Immature natural killer cell (primary cell): ENCODE measurements around the gene RNF217. TPM values are rescaled to one million over a fixed set of nuclear protein-coding genes. Genes with fewer than 3 reads are reported as not detected.
"Not testable (repeated sequence)": the region's sequence is repeated elsewhere in the genome, so short reads cannot be mapped to it uniquely, and the experiment has no call there.

ENCODE experiments used
- DNase-seq, 3 donors: peaks; one replicate each; pipeline ENCODE4 v3.0.0; 2022; ENCODE audit warnings: mixed read lengths in 1 of 3
- H3K27ac Mint-ChIP-seq, 6 donors: one replicate each; pipeline ENCODE4 v1.8.0; 2020; ENCODE audit warnings: mixed read lengths in 6 of 6, mild to moderate bottlenecking in 5 of 6, inconsistent platforms in 4 of 6, moderate library complexity in 3 of 6
- H3K27me3 Mint-ChIP-seq, 3 donors: one replicate each; pipeline ENCODE4 v1.8.0; 2020 to 2021; ENCODE audit warnings: low read depth in 3 of 3, mild to moderate bottlenecking in 3 of 3, mixed read lengths in 3 of 3, moderate library complexity in 3 of 3, inconsistent platforms in 1 of 3
- H3K36me3 Mint-ChIP-seq, 3 donors: one replicate each; pipeline ENCODE4 v1.8.0; 2020; ENCODE audit warnings: mixed read lengths in 3 of 3, inconsistent platforms in 2 of 3, mild to moderate bottlenecking in 2 of 3
- H3K4me1 Mint-ChIP-seq, 2 donors: one replicate each; pipeline ENCODE4 v1.8.0; 2020; ENCODE audit warnings: inconsistent platforms in 2 of 2, mild to moderate bottlenecking in 2 of 2, mixed read lengths in 2 of 2, moderate library complexity in 1 of 2
- H3K4me3 Mint-ChIP-seq, 5 donors: one replicate each; pipeline ENCODE4 v1.8.0; 2020; ENCODE audit warnings: mild to moderate bottlenecking in 5 of 5, mixed read lengths in 5 of 5, inconsistent platforms in 3 of 5, moderate library complexity in 3 of 5
- H3K9me3 Mint-ChIP-seq, 6 donors: one replicate each; pipeline ENCODE4 v1.8.0; 2020; ENCODE audit warnings: mild to moderate bottlenecking in 6 of 6, mixed read lengths in 6 of 6, inconsistent platforms in 4 of 6, moderate library complexity in 3 of 6
- polyA plus RNA-seq, 3 donors: library from polyadenylated mRNA; unstranded; fragments of 300-500 nt; fragmentation: Illumina TruSeq; gene quantifications; one replicate each; pipeline ENCODE4 v1.2.3, GENCODE V29; 2021

Gene RNF217
- polyA plus RNA-seq, 3 donors from 2014 or later = 0.21 to 1.8 (median 0.25) TPM

DNA sequence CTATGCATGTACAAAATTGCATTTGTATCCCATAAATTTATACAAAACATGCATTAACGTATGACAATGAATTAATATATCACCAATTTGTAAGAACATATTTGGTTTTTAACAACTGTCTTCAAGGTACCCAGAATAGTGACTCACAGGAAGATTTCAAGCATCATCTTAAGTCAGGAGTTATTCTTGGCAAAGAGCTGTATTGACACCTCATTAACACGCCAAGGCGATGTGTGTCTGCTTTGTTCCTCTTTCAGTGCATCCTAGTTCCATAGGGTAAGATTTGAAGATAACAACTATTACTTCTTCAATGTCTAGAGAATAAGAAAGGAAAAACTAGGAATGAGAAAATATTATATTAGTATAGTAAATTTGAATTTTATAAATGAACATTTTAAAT is 155.6 kb downstream of the RNF217 start:
- Mint-ChIP-seq H3K9me3 (peaks cover 0 to 2% (median 0%) of the 10 kb centered on the region in 6 donors), H3K4me1 (no peaks in the 10 kb centered on the region), H3K27me3 (peaks cover 0 to 3% (median 2%) of the 10 kb centered on the region in 3 donors), H3K36me3 (no peaks in the 10 kb centered on the region), H3K27ac (no peak overlapping the region), H3K4me3 (no peak overlapping the region)
- no peak for DNase-seq

DNA sequence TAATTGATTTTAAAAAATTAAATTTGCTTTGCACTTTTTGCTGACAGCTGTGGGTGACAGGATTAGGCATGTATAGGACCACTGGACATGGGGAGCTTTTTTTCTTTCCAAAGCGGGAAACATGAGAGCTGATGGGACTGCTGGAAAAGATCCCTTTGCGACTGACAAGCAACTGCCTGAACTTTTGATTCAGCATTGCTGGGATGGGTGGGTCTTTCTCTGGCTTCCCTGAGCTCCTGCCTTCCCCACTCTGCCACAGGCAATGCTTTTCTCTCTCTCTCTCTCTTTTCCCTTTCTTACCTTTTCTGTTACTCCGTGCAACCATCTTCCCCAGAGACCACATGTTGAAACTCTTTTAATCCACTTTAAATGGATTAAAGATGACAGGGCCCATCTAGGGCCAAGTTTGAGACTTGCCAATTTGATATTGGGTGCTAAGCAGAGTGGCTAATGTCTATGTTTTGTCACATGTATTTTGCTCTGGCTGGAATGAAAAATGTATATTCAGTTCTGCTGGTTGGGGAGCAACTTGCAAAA is 157.9 kb downstream of the RNF217 start:
- no peak for DNase-seq
- Mint-ChIP-seq H3K9me3 (peaks cover 0 to 3% (median 0%) of the 10 kb centered on the region in 6 donors), H3K4me1 (no peaks in the 10 kb centered on the region), H3K27ac (no peak overlapping the region), H3K27me3 (peaks cover 0 to 5% (median 2%) of the 10 kb centered on the region in 3 donors), H3K4me3 (no peak overlapping the region), H3K36me3 (no peaks in the 10 kb centered on the region)

DNA sequence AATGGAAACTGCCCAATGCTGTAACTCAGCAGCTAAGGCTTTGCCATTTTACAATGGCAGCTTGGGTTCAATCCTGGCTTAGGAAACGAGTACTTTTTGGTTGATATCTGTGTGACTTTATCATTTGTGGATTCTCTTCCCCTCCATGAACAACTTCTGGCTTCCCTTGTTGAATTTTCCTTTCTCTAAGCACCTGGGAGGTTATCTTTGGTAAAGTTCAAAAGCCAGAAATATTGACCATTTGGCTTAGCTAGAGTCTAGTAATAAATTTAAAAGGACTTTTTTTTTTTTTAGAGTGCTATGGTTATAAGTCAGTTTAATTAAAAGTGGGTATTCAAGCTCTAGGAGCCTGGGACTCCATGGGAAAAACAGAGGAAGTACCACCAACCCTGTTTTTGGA is 159.7 kb downstream of the RNF217 start:
- H3K4me3 Mint-ChIP-seq = no peak overlapping the region
- H3K9me3 Mint-ChIP-seq = peaks cover 0 to 3% (median 0%) of the 10 kb centered on the region in 6 donors
- H3K36me3 Mint-ChIP-seq = no peaks in the 10 kb centered on the region
- no peak for DNase-seq
- peaks cover 2 to 5% (median 2%) of the 10 kb centered on the region in 3 donors for H3K27me3 Mint-ChIP-seq
- H3K4me1 Mint-ChIP-seq = no peaks in the 10 kb centered on the region
- no peak overlapping the region for H3K27ac Mint-ChIP-seq

DNA sequence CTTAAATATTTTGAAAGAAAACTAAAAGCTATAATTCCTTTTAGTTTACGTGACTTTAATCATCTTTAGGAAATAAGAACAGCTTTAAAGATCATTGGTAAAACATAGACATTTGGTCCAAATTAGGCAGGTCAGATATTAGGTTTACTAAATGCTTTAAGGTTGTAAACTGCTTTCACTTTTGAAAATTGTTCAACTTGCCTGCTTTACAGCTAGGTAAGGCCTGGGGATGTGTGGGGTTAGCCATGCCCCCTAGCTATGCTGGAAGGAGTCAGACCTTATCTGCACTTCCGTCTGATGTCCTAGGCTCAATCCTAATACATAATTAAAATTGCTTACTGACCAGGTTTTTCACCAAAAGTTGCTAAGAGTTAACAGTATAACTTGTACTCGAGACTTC is 160.8 kb downstream of the RNF217 start:
- Mint-ChIP-seq H3K36me3 (no peaks in the 10 kb centered on the region), H3K4me1 (no peaks in the 10 kb centered on the region), H3K27me3 (peaks cover 2 to 3% (median 2%) of the 10 kb centered on the region in 3 donors), H3K4me3 (no peak overlapping the region), H3K9me3 (peaks cover 0 to 3% (median 0%) of the 10 kb centered on the region in 6 donors), H3K27ac (no peak overlapping the region)
- DNase-seq = no peak

DNA sequence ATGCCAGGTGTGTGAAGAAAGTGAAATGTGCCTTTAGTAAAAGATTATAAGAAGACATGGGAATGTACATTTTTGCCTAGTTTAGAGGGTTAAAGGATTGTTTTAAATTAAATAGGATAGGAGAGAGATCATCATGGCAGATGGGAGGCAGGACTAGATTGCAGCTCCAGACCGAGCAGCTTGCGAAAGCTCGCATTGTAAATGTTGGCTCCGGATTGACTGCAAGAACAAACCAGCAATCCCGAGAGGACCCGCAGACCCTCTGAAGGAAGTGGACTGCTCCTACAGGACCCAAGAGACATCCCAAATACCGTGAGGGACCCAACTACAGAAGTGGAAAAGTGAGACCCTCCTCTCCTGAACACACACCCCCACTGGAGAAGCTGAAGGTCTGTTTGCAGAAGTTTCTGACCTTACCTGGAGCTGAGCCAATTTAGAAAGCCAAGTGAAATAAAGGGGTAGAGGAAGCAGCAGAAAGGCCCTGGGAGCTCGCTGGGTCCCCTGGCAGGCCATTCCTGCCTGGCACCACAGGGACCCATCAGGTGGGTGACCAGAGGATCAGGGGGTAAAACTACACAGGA is 161.3 kb downstream of the RNF217 start:
- peaks cover 2 to 3% (median 2%) of the 10 kb centered on the region in 3 donors for H3K27me3 Mint-ChIP-seq
- no peak overlapping the region for H3K27ac Mint-ChIP-seq
- H3K4me1 Mint-ChIP-seq = no peaks in the 10 kb centered on the region
- no peak overlapping the region for H3K4me3 Mint-ChIP-seq
- H3K9me3 Mint-ChIP-seq = peaks cover 0 to 3% (median 0%) of the 10 kb centered on the region in 6 donors
- no peak for DNase-seq
- H3K36me3 Mint-ChIP-seq = no peaks in the 10 kb centered on the region

DNA sequence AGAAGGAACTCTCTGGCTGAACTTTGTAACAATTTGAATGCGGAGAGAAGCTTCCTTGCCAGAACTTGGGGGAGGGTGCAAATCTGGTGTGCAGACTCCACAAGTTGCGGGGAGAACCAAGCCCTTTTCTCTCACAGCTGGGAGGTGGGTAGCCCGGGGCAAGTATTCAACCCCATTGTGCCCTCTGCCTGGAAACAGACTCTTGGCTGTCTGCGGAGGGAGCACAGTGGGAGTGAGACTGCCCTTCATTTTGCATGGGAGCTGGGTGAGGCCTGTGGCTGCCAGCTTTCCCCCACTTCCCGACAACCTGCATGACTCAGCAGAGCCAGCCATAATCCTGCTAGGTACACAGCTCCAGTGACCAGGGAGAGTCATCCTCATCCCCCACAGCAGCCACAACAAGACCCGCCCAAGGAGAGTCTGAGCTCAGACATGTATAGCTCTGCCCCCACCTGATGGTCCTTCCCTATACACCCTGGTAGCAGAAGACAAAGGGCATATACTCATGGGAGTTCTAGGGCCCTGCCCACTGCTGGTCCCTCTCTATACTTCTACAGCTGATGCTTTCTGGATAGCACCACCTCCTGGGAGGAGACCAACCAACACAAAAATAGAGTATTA is 161.9 kb downstream of the RNF217 start:
- Mint-ChIP-seq H3K27ac (peak overlapping the region in 1 of 6 donors; percentile 9), H3K4me1 (no peaks in the 10 kb centered on the region), H3K27me3 (peaks cover 2 to 3% (median 2%) of the 10 kb centered on the region in 3 donors), H3K4me3 (no peak overlapping the region), H3K36me3 (no peaks in the 10 kb centered on the region), H3K9me3 (peaks cover 0 to 3% (median 0%) of the 10 kb centered on the region in 6 donors)
- DNase-seq = no peak

DNA sequence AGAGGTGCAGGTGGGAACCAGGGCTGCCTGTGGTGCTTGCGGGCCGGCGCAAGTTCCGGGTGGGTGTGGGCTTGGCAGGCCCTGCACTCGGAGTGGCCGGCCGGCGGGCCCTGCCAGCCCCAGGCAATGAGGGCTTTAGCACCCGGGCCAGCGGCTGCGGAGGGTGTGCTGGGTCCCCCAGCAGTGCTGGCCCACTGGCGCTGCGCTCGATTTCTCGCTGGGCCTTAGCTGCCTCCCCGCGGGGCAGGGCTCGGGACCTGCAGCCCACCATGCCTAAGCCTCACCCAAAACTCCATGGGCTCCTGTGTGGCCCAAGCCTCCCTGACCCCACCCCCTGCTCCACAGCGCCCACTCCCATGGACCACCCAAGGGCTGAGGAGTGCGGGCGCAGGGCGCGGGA is 163.6 kb downstream of the RNF217 start:
- not testable (repeated sequence) for DNase-seq, H3K27ac Mint-ChIP-seq, H3K4me1 Mint-ChIP-seq, H3K9me3 Mint-ChIP-seq, H3K36me3 Mint-ChIP-seq, H3K4me3 Mint-ChIP-seq, H3K27me3 Mint-ChIP-seq

DNA sequence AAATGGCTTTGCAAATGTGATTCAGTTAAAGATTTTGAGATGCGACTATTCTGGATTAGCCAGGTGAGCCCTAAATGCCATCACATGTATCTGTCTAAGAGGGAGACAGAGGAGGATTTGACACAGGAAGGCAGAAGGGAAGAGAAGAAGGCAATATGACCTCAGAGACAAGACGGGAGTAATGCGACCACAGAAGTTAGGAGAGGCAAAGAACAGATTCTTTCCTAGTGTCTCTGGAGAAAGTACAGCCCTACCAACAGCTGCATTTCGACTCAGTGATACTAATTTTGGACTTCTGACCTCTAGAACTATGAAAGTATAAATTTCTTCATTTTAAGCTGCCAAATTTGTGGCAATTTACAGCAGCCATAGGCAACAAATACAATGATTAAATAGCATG is 167.1 kb downstream of the RNF217 start:
- DNase-seq = no peak
- no peaks in the 10 kb centered on the region for H3K36me3 Mint-ChIP-seq
- peaks cover 0 to 3% (median 0%) of the 10 kb centered on the region in 6 donors for H3K9me3 Mint-ChIP-seq
- H3K4me3 Mint-ChIP-seq = no peak overlapping the region
- H3K27ac Mint-ChIP-seq = no peak overlapping the region
- no peaks in the 10 kb centered on the region for H3K4me1 Mint-ChIP-seq
- H3K27me3 Mint-ChIP-seq = peaks cover 3 to 5% (median 5%) of the 10 kb centered on the region in 3 donors

DNA sequence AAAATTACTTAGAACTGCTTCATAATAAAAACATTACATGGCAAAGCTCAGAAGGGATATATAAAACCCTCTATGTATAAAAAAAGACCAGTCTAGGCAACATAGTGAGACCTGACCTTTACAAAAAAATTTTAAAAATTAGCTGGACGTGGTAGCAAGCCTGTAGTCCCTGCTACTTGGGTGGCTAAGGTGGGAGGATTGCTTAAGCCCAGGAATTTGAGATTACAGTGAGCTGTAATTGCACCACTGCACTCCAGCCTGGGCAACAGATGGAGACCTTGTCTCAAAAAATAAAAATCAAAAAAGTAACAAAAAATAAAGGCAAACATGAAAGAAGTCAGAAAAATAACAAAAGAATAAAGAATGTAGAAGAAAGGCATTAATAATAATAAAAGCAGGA is 169.8 kb downstream of the RNF217 start:
- no peak overlapping the region for H3K4me3 Mint-ChIP-seq
- H3K4me1 Mint-ChIP-seq = no peaks in the 10 kb centered on the region
- H3K9me3 Mint-ChIP-seq = no peaks in the 10 kb centered on the region
- H3K36me3 Mint-ChIP-seq = no peaks in the 10 kb centered on the region
- DNase-seq = no peak
- H3K27me3 Mint-ChIP-seq = peaks cover 2 to 4% (median 3%) of the 10 kb centered on the region in 3 donors
- no peak overlapping the region for H3K27ac Mint-ChIP-seq

DNA sequence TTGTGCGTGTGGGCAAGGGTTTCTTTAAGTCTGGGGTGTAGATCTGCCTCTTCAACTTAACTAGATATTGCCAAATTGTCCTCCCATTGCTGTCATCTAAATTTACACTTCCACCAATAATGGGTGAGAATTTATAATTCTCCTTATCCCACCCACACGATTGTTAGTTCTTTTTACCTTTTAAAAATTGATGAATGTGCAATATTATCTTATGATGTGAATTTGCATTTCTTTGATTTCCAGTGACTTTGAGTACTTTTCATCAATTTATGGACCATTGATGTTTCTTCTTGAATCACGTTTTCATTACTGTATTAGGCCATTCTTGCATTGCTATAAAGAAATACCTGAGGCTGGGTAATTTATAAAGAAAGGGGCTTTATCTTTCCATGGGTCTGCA is 174.1 kb downstream of the RNF217 start:
- H3K4me1 Mint-ChIP-seq = no peaks in the 10 kb centered on the region
- H3K36me3 Mint-ChIP-seq = no peaks in the 10 kb centered on the region
- H3K9me3 Mint-ChIP-seq = no peaks in the 10 kb centered on the region
- no peak overlapping the region for H3K27ac Mint-ChIP-seq
- H3K4me3 Mint-ChIP-seq = no peak overlapping the region
- no peak for DNase-seq
- peaks cover 3 to 6% (median 5%) of the 10 kb centered on the region in 3 donors for H3K27me3 Mint-ChIP-seq

DNA sequence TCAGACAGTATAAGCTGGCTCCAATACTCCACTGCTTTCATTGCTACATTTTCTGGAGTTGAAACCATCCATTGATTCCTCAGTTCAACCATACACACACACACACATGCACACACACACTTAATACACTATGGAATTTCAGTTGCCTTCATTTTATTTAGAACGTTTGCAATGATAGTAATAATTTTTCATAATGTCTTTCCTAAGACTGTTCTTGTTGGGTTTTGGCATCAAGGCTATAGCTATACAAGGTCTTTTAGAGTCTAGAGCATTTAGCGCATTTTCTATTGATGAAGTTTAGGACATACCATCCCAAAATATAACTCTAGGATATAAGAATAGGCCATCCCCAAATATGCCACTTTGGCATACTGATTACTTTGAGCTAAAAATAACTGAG is 175.8 kb downstream of the RNF217 start:
- H3K9me3 Mint-ChIP-seq = no peaks in the 10 kb centered on the region
- no peak overlapping the region for H3K4me3 Mint-ChIP-seq
- DNase-seq = no peak
- H3K27ac Mint-ChIP-seq = no peak overlapping the region
- H3K4me1 Mint-ChIP-seq = no peaks in the 10 kb centered on the region
- peaks cover 0 to 3% (median 0%) of the 10 kb centered on the region in 3 donors for H3K36me3 Mint-ChIP-seq
- peaks cover 5 to 8% (median 6%) of the 10 kb centered on the region in 3 donors for H3K27me3 Mint-ChIP-seq

DNA sequence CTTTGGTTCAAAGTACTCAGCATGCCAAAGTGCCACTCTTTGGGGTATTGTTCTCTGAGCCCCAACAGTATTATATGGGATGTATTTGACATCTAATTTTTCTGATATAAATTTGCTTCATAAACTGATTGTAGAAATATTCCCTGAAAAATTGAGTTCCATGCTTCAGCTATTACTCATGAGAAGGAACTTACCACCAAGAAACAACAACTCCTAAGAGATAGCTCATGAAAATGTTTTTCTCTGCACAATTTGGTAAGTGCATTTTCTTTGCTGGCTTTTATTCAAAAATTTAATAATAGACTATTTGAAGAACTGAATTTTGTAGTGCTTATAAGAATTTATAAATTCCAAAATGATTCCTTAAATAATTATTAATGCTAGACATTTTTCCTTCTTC is 178.6 kb downstream of the RNF217 start:
- Mint-ChIP-seq H3K27me3 (peaks cover 7 to 11% (median 8%) of the 10 kb centered on the region in 3 donors), H3K9me3 (no peaks in the 10 kb centered on the region), H3K27ac (no peak overlapping the region), H3K4me3 (no peak overlapping the region), H3K4me1 (no peaks in the 10 kb centered on the region), H3K36me3 (peaks cover 0 to 3% (median 0%) of the 10 kb centered on the region in 3 donors)
- no peak for DNase-seq
